ENCODE measurements around the gene NAV3.

Gene NAV3

GRCh38 chr12:78004249-78005093 is 173.8 kb downstream of the NAV3 start:
- no peak for TF ChIP-seq ZNF274 (IDR thresholded peaks at IDR 0.05; ENCODE audit: low read depth, low read length)
- no peak overlapping the region for H3K4me3 ChIP-seq (ENCODE audit: low read length)

DNA sequence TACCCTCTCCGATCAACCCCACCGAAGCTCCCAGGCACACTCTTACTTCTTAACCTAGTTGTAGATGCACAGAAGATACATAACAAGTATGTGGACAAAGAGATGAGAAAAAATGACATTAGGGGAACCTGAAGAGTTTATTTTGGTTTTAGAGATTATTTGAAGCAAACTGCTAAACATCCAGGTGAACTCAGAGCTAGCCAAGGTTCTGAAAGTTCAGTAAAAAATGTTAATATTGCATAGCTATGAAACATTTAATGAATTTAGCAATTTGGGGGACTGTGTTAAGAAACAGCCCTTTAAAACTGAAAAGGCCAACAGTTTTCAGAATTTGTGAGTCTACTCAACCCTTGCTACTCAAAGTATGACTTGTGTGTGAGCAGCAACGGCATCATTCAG is 174.4 kb downstream of the NAV3 start:
- H3K4me3 ChIP-seq (ENCODE audit: low read length), result no peak overlapping the region
- TF ChIP-seq ZNF274 (IDR thresholded peaks at IDR 0.05; ENCODE audit: low read depth, low read length), result no peak

DNA sequence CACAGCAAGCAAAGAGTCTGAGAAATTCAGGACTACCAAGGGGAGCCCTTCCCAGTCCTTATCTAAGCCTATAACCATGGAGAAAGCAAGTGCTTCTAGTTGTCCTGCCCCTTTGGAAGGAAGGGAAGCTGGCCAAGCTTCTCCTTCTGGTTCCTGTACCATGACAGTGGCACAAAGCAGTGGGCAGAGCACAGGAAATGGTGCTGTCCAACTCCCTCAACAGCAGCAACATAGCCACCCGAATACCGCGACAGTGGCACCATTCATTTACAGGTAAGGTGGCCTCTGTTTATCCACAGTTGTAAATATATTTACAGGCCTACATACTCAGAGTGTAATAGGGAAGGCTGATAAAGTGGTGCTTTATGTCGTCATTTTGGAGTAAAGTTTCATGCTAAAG is 176.5 kb downstream of the NAV3 start:
- TF ChIP-seq ZNF274 (IDR thresholded peaks at IDR 0.05; ENCODE audit: low read depth, low read length), result no peak
- H3K4me3 ChIP-seq (ENCODE audit: low read length), result no peak overlapping the region

GRCh38 chr12:78009031-78009430 is 178.3 kb downstream of the NAV3 start:
- no peak for TF ChIP-seq ZNF274 (IDR thresholded peaks at IDR 0.05; ENCODE audit: low read depth, low read length)
- H3K4me3 ChIP-seq (ENCODE audit: low read length), result no peak overlapping the region

DNA sequence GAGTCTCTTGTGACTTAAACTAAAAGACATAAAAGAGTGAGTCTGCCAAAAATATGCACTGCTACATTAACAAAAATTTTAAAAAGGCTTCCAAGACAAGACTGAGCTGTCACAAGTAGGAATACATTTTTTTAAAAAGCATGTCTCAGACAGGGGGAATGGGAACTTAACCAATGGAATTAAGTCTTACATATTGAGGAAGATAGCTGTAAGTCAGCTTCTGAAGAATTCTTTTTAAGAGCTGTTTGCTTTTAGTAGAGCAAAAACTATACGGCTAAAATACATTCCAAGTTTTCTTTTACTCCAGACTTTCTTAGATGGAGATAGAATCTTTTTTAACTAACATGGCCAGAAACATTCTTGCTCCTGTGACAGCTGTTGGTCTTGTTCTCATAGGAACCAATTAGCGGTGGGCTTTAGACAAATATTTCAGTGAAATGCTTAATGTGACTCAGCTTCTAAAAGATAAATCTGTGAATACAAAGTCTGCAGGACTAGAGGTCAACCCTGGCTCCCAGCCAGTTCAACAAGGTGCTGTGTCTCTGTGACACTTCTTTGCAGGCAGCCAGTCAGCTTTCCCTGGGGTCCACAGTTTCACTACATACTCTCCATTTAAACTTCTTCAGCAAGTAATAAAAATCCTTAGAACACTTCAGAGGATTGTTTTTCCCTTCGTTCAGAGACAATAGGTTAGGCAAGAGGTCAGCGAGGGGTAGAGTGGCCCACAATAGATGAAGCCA is 187.6 kb downstream of the NAV3 start:
- TF ChIP-seq ZNF274 (IDR thresholded peaks at IDR 0.05; ENCODE audit: low read depth, low read length), result no peak
- no peak overlapping the region for H3K4me3 ChIP-seq (ENCODE audit: low read length)

DNA sequence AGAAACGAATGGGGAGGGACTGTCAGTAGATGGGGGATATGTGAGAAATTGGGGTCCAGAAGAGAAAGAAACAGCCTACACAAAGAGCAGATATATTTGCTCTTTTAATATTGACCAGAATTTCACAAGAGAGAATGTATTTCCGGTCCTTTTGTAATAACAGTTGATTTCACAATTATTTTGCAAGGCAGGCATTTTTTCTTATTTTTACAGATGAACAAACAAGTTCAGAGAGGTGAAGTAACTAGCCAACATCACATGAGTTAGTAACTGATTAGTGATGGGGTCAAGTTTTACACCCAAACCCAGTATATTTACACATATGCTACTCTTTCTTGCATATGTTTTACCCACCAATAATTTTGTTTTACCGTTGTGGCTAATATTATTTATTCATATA is 188.2 kb downstream of the NAV3 start:
- no peak overlapping the region for H3K4me3 ChIP-seq (ENCODE audit: low read length)
- TF ChIP-seq ZNF274 (IDR thresholded peaks at IDR 0.05; ENCODE audit: low read depth, low read length), result no peak

DNA sequence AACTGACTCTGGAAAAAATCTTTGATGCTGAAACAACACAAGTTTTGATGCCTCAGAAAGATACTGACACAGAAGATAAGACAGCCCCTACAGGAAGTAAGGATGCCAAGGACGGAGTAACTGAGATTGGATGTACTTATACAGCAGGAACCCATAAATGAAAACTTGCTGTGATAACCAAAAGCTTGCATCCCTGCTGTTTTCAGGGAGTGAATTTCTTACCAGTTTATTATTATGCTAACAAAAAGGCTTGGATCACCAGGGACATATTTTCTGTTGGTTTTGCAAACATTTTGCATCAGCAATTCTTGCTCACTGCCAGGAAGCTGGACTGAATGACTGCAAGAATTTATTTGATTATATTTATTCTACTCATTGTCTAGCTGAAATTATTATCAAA is 197.7 kb downstream of the NAV3 start:
- no peak overlapping the region for H3K4me3 ChIP-seq (ENCODE audit: low read length)

GRCh38 chr12:78034025-78034424 is 203.3 kb downstream of the NAV3 start:
- no peak for TF ChIP-seq ZNF274 (IDR thresholded peaks at IDR 0.05; ENCODE audit: low read depth, low read length)

More for the DNA sequence above, 197.7 kb downstream of the NAV3 start:
- no peak for TF ChIP-seq ZNF274 (IDR thresholded peaks at IDR 0.05; ENCODE audit: low read depth, low read length)

DNA sequence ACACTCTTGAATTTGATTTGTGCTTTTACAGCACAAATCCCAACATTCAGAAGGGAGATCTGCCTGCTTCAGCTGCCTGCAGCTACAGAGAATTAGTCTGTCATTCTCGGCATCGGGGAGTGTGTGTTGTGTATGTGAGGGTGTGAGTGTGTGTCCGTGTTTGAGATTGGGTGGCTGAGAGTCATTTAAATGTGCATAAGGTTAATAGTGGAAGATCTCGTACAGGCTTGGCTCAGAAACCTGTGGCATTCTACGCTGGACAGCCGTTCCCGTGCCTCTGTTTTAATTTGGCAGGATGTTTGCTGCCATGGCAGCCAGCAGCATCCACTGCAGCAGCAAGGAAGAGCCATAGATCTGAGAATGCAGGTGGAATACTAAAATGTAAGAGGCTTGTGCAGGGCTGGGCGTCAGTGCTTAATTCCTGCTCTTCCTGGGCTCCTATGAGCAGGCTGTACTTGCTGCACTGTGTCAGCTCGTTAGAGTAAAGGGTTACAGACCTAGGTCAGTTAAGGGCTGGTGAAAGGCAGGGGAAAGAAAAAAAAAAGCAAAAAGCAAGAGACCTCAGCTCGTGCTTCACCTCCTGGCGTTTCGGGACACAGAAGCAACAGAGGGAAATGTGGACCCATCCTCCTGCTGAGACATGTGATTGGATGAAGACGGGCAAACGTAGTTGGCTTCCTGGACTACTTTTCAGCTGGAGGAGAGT is 205.4 kb downstream of the NAV3 start:
- TF ChIP-seq ZNF274 (IDR thresholded peaks at IDR 0.05; ENCODE audit: low read depth, low read length), result no peak
- H3K4me3 ChIP-seq (ENCODE audit: low read length), result no peak overlapping the region

More at GRCh38 chr12:78034025-78034424, 203.3 kb downstream of the NAV3 start:
- no peak overlapping the region for H3K4me3 ChIP-seq (ENCODE audit: low read length)

DNA sequence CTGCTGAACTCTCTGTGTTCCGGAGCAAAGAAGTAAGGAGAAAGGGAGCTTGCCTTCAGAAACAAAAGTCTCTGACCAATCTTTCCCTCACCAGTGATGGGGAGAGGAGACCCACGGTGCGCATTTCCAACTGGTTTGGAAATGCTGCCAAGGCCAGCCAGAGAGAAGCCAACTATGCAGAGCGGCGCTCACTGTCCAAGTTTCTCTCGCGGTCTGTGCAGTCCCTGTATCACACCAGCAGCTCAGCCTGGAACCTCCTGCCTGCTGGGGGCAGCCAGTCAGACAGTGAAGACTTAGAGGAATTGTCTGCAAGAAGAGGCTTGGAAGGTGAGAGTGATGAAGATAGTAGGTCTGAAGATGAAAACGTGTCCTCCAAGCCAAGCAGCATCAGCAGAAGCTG is 206.2 kb downstream of the NAV3 start:
- H3K4me3 ChIP-seq (ENCODE audit: low read length), result no peak overlapping the region
- TF ChIP-seq ZNF274 (IDR thresholded peaks at IDR 0.05; ENCODE audit: low read depth, low read length), result no peak

DNA sequence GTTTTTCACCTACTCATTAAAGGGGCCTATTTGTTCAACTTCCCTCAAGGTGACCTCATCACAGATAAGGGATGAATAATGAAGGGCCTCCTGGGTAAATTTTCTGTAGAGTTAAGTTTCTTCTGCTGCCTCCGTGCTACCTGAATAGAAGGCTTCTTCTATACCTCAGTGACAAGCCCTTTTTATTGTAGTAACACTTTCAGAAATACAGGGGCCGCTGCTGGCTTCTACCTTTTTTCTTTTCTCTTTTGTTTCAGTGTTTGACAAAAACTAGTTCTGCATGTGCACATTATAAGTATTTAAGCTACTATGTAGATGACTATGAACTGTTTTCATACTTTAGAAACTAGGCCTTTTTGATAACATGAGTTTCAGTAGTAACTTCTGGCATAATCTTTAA is 207.0 kb downstream of the NAV3 start:
- TF ChIP-seq ZNF274 (IDR thresholded peaks at IDR 0.05; ENCODE audit: low read depth, low read length), result no peak
- H3K4me3 ChIP-seq (ENCODE audit: low read length), result no peak overlapping the region

DNA sequence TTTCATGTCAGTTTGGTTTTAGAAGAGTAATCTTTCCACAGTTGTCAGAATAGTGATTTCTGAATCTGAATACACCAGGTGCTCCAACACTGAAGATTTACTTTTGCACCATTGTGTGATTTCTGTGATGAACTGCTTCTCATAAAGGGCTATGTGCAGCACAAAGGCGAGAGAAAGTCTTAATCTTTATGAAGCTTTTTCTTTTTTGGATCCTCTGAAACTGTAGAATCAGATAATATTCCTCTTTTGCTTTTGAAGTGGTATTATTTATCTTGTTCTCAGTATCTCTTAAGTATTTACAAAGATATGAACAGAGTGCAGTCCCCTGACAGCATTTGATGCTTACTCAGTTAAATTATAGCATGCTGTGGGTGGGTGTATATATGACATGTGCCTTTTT is 207.8 kb downstream of the NAV3 start:
- no peak overlapping the region for H3K4me3 ChIP-seq (ENCODE audit: low read length)
- no peak for TF ChIP-seq ZNF274 (IDR thresholded peaks at IDR 0.05; ENCODE audit: low read depth, low read length)

- no peak for TF ChIP-seq ZNF274 (IDR thresholded peaks at IDR 0.05; ENCODE audit: low read depth, low read length)
- no peak overlapping the region for H3K4me3 ChIP-seq (ENCODE audit: low read length)
Measured at GRCh38 chr12:78038986-78039385, 208.3 kb downstream of the NAV3 start.

DNA sequence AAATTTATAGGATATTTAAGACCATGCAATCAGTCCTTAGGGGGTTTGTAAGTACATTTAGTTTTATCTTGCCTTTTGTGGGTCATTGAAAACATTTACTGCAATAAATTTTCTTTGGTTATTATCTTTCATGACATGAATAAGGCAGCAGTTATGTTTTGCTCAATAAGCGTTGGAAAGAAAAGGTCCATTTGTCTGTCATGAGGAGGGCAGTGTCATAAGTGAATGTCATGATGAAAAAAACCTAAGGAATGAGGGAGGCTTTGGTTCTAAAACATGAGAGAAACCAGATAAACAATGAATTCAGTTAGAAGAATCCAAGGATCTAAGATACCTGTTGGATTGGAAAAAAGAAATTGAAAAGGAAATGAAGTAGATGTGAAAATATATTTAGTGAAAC is 209.4 kb downstream of the NAV3 start:
- no peak overlapping the region for H3K4me3 ChIP-seq (ENCODE audit: low read length)
- TF ChIP-seq ZNF274 (IDR thresholded peaks at IDR 0.05; ENCODE audit: low read depth, low read length), result no peak

All from GM08714 (cell line).